GM23338 (cell line): ENCODE results near the gene TMEM190.

Experiments used
- CTCF ChIP-seq, 2 experiments: fragments of 200-600 bp in 1 of 2; sonication (generic) in 1 of 2; conservative IDR thresholded peaks; 2 replicates each; pipeline versions ENCODE4 v1.5.1 to v1.6.1; 2016 to 2017; ENCODE audit warnings: antibody characterized with exemption in 2 of 2, low read depth in 2 of 2, mild to moderate bottlenecking in 2 of 2, moderate library complexity in 1 of 2
- EZH2 ChIP-seq: fragments of 200-600 bp; sonication (generic); IDR thresholded peaks from one replicate; pipeline ENCODE4 v1.8.0; 2017; ENCODE audit warnings: antibody characterized with exemption, mild to moderate bottlenecking, low read depth; ENCODE audit not compliant: unreplicated experiment
- JUNB ChIP-seq: IDR thresholded peaks from one replicate; pipeline ENCODE4 v1.6.1; 2016; ENCODE audit warnings: antibody characterized with exemption; ENCODE audit not compliant: unreplicated experiment
- POLR2AphosphoS5 ChIP-seq: IDR thresholded peaks from 2 replicates; pipeline ENCODE4 v1.6.1; 2016; ENCODE audit warnings: antibody characterized with exemption, low read depth
- REST ChIP-seq: IDR thresholded peaks from one replicate; pipeline ENCODE4 v1.6.1; 2018; ENCODE audit warnings: antibody characterized with exemption; ENCODE audit not compliant: unreplicated experiment

- TF ChIP-seq CTCF (conservative IDR thresholded peaks at IDR 0.05; ENCODE audit: low read depth in 2 of 2) (no peak), REST (no peak), JUNB (no peak), POLR2AphosphoS5 (peak; percentile 54), EZH2 (no peak)
These were observed 13.0 kb downstream of the TMEM190 start for GRCh38 chr19:55389386-55390317.
